Measurements from ENCODE around the gene POLD2. TPM values are rescaled to one million over a fixed set of nuclear protein-coding genes. Genes with fewer than 3 reads are reported as not detected.

POLD2 gene
- total RNA-seq, 1 experiment from 2014 or later, result 131 TPM

DNA sequence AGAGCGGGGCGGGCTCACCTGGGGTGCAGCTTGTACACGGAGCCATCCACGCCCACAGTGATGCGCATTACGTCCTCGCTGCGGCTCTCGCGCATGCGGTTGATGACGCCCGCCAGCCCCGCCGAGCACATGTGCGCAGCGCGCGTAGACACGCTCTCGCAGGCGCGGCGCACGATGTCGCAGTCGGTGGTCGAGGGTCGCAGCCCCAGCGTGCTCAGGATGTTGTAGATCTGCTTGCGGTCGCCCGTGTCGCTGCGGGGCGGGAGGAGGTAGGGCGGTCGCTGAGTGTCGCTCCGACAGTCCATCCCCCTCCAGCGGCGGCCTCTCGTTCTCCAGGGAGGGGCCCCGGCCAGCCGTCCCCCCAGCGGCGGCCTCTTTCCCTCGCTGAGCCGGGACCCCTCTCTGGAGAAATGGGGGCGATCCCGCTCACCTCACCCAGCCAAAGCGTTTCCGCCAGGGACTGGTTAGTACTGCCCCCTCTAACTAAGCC lies 22.2 kb upstream of the POLD2 start:
- Histone ChIP-seq H3K79me1 (ENCODE audit: insufficient read depth, low read depth, low read length, poor library complexity, severe bottlenecking) (no peaks in the 10 kb centered on the region), H3K23ac (ENCODE audit: insufficient read length, low read depth, low read length) (no peak overlapping the region), H4K5ac (ENCODE audit: insufficient read length, low read depth, low read length) (no peak overlapping the region), H3K9ac (ENCODE audit: extremely low read depth, insufficient read length, low read length) (no peak overlapping the region), H3K14ac (ENCODE audit: insufficient read depth, low read length) (peak overlapping the region; percentile 45; the same call in 1 of the 2 replicates), H3K9me3 (ENCODE audit: control insufficient read depth, low read depth, low read length) (no peaks in the 10 kb centered on the region), H3K18ac (ENCODE audit: insufficient read length, low read depth, low read length) (peak overlapping the region; percentile 49), H2AK5ac (ENCODE audit: insufficient read length, low read length) (no peak overlapping the region), H2BK12ac (ENCODE audit: insufficient read length, low read depth, low read length) (no peak overlapping the region), H3K4me2 (ENCODE audit: insufficient read depth, insufficient read length, low read length) (peak overlapping the region; percentile 66), H3K27ac (ENCODE audit: insufficient read length, low read depth, low read length) (no peak overlapping the region), H4K91ac (ENCODE audit: insufficient read length, low read depth, low read length) (no peak overlapping the region), H2BK20ac (ENCODE audit: low read depth, low read length, poor library complexity, severe bottlenecking) (no peak overlapping the region), H3K4me1 (ENCODE audit: insufficient read depth, low read length) (no peaks in the 10 kb centered on the region), H2AFZ (ENCODE audit: low read length) (no peak overlapping the region), H2BK5ac (ENCODE audit: insufficient read length, low read length) (no peak overlapping the region), H2BK120ac (ENCODE audit: low read depth, low read length, poor library complexity, severe bottlenecking) (no peak overlapping the region), H3K4ac (ENCODE audit: low read depth, low read length) (no peak overlapping the region), H3K79me2 (ENCODE audit: insufficient read depth, low read length) (no peaks in the 10 kb centered on the region), H3K56ac (ENCODE audit: insufficient read length, low read depth, low read length) (no peak overlapping the region), H4K20me1 (ENCODE audit: control insufficient read depth, insufficient read depth, insufficient read length) (no peaks in the 10 kb centered on the region), H3T11ph (ENCODE audit: low read length) (no peak overlapping the region), H2BK15ac (ENCODE audit: low read depth, low read length) (no peak overlapping the region), H4K8ac (replicated peaks; ENCODE audit: insufficient read length, low read depth, low read length) (no peak overlapping the region), H3K23me2 (ENCODE audit: insufficient read length, low read depth, low read length, poor library complexity, severe bottlenecking) (peaks cover 9% of the 10 kb centered on the region), H3K27me3 (ENCODE audit: insufficient read depth, low read length) (peaks cover 8% of the 10 kb centered on the region; the same call in 1 of the 2 replicates)
- Mint-ChIP-seq H3K27ac (no peak overlapping the region), H3K4me1 (peaks cover 14 to 27% of the 10 kb centered on the region in 2 experiments), H3K4me3 (peak overlapping the region; percentile 65 to 85), H3K9me3 (no peaks in the 10 kb centered on the region), H3K36me3 (ENCODE audit: insufficient read depth in 1 of 3, low read depth in 3 of 3) (no peaks in the 10 kb centered on the region; a peak in 1 of 7 replicates), H3K27me3 (ENCODE audit: low read depth) (peaks cover 53% of the 10 kb centered on the region)
- TF ChIP-seq, protein P1, sequence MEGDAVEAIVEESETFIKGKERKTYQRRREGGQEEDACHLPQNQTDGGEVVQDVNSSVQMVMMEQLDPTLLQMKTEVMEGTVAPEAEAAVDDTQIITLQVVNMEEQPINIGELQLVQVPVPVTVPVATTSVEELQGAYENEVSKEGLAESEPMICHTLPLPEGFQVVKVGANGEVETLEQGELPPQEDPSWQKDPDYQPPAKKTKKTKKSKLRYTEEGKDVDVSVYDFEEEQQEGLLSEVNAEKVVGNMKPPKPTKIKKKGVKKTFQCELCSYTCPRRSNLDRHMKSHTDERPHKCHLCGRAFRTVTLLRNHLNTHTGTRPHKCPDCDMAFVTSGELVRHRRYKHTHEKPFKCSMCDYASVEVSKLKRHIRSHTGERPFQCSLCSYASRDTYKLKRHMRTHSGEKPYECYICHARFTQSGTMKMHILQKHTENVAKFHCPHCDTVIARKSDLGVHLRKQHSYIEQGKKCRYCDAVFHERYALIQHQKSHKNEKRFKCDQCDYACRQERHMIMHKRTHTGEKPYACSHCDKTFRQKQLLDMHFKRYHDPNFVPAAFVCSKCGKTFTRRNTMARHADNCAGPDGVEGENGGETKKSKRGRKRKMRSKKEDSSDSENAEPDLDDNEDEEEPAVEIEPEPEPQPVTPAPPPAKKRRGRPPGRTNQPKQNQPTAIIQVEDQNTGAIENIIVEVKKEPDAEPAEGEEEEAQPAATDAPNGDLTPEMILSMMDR (conservative IDR thresholded peaks at IDR 0.05), result no peak
- DNase-seq, result peak; percentile 56
- WGBS (ENCODE audit: extremely low coverage, insufficient read length, low lambda C conversion rate), result no CpG with 5 or more reads among the region's 53 CpGs
